Measurements from ENCODE around the gene CAND1.
"Not testable (repeated sequence)": the region's sequence is repeated elsewhere in the genome, so short reads cannot be mapped to it uniquely, and the experiment has no call there.

CAND1 gene

GRCh38 chr12:67341086-67341485, 71.9 kb downstream of the CAND1 start:
- DNase-seq (ENCODE audit: low read depth) = not testable (repeated sequence)

DNA sequence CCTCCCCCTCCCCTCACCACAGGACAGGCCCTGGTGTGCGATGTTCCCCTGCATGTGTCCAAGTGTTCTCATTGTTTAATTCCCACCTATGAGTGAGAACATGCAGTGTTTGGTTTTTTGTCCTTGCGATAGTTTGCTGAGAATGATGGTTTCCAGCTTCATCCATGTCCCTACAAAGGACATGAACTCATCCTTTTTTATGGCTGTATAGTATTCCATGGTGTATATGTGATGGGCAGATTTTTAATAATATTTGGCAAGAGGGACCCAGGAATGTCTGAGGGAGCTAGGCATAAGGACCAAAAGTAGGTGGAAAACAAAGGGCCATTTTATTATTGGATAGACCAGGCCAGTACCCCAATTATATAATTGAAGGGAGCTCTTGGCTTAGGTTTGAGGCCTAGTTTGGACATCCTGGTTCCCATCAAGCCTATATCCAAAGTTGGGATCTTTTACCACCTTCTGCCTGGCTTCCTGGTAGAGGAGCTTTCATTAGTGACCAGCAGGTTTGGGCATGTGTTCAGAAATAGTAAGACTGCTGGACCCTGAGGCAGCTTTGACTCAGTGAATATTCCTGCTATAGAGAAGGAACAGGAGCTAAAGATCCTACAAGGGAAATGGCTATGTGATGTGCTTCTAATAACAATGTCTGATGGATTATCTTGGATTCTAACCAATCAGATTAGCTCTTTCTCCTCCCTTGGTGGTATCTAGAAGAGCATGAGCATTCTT, 76.0 kb downstream of the CAND1 start:
- DNase-seq (ENCODE audit: low read depth) = no peak

GRCh38 chr12:67348683-67349082, 79.5 kb downstream of the CAND1 start:
- no peak for DNase-seq (ENCODE audit: low read depth)

GRCh38 chr12:67352682-67353081, 83.5 kb downstream of the CAND1 start:
- no peak for DNase-seq (ENCODE audit: low read depth)

DNA sequence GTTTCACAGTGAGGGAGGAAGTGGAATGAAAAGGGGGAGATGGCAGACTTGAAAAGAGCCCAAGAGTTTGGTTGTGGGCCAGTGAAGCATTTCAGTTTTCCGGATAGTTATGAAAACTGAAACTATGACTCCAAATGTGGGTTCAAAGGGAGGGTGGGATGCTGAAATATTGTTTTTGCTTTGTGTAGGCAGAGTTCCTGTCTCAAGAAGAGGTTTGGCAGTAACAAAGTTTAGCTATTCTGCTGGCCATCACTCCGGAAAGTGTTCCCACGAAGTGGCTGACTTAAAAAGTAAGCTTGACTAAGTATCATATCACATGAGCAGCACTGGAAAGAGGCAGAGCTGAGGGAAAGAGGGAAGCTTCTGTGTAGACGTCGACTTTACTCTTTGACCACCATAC, 85.2 kb downstream of the CAND1 start:
- no peak for DNase-seq (ENCODE audit: low read depth)

DNA sequence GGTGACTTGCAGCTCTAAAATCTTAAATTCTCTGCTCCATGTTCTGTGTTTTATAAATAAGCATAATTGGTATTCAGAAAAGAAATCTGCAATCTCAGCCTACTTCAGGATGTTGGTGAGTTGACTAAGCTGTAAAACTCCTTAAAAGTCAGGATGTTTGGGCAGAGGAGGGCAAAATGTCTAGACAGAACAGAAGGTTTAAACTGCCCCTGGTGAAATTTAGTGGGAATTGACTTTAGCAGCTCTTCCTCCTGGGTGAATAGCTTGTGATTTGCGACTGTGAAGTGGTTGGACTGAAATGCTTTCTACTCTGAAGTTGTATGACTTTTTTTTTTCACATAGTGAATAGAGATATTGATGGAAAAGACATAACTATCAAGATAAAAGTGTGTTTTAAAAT, 85.8 kb downstream of the CAND1 start:
- no peak for DNase-seq (ENCODE audit: low read depth)

- DNase-seq (ENCODE audit: low read depth) = no peak
Observed at GRCh38 chr12:67355428-67356379, 86.5 kb downstream of the CAND1 start.

- DNase-seq (ENCODE audit: low read depth) = no peak
Observed at GRCh38 chr12:67356380-67356774, 87.2 kb downstream of the CAND1 start.

- no peak for DNase-seq (ENCODE audit: low read depth)
Observed at GRCh38 chr12:67357376-67358125, 88.4 kb downstream of the CAND1 start.

DNA sequence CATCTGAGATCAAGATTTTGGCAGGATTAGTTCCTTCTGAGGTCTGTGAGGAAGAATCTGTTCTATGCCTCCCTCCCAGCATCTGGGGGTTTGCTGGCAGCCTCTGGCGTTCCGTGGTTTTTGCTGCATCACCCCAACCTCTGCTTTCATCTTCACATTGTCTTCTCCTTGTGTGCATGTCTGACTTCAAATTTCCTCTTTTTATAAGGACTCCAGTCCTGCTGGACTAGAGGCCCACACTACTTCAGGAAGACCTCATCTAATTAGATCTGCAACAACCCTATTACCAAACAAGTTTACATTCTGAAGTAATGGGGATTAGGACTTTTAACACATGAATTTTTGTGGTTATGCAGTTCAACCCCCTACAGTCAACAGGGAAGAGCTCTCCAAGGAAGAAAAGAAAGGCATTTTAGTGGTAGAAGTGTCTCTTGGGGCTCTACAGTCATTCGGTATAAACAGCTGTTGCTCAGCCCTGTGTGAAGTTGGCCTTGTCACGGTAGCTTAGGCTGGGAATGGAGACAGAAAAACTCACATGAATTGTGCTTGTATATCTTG, 89.7 kb downstream of the CAND1 start:
- DNase-seq (ENCODE audit: low read depth) = no peak

- DNase-seq (ENCODE audit: low read depth) = no peak
Observed at GRCh38 chr12:67362526-67362925, 93.4 kb downstream of the CAND1 start.

DNA sequence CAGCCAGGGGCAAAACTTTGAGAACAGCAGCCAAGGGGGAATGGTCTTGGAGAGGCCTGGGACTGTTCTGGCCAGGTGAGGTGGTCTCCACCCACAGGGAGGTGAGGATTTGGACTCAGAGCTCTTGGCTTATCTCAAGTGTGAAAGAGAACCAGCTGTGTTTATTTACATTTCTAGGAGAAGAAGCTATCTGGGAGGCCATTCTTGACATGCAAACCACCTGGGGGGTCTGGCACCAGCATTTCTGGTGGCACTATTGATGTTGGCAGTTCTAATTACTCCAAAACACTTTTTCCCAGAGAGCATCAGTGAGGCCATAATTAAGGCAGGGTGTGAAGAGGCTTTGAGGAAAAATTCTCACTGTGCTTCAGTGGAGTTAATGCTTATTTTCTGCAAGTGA, 95.1 kb downstream of the CAND1 start:
- DNase-seq (ENCODE audit: low read depth) = no peak

DNA sequence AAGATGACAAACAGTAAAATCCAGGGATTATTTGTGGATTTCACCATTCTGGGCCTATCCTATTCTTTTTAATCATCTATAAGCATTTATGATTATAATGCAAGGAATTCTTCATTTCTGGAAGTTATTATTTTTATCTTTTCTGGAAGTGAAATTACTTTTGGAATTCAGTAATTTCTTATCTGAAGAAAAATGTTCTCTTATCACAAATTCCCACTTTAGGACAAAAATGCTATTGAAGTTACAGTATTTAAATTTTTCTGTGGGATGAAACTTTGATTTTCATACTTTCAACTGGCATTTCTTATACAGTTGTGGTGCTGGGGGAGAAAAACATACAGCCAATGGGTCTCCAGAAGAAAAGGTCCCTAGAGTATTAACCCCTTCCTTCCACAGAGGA, 96.0 kb downstream of the CAND1 start:
- DNase-seq (ENCODE audit: low read depth) = no peak

DNA sequence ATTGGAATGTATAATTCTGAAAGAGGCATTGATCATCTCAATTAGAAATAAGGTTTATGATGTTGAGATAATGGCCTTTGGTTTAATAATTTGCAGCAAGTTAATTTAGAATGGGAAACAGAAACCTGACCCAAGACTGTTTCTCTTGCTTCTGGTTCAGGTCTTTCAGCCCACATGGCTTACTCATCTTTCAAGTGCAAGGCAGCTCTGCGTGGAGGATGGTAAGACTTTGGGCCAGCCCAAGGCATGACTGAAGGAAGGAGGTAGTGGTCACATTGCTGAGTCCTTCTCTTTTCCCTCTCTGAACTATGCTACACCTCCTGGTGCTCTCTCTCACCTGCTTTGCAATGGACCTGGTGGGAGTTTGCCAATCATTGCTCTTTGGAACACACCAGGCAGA, 98.7 kb downstream of the CAND1 start:
- DNase-seq (ENCODE audit: low read depth) = no peak

All from activated gamma-delta T cell treated with anti-CD3 and anti-CD28 coated beads, Interleukin-2, amount 50 U/mL, for 16 hours (primary cell).